Endometrial microvascular endothelial cells (primary cell): ENCODE data around the gene SAC3D1. TPM values are rescaled to one million over a fixed set of nuclear protein-coding genes. Genes with fewer than 3 reads are reported as not detected.
"Not testable (repeated sequence)": the region's sequence is repeated elsewhere in the genome, so short reads cannot be mapped to it uniquely, and the experiment has no call there.

Experiments used
- in situ Hi-C: cut with HindIII; loops from 2 replicates; pipeline ENCODE4 v1.10.0; 2017; ENCODE audit warnings: low sequenced_read_pairs, low pct_unique_long_range_greater_than_20kb; ENCODE audit errors: inconsistent ontology term
- total RNA-seq: library from RNA; depleted of rRNA; stranded (reverse); fragments of >200 nt; gene quantifications from one replicate; pipeline ENCODE4 v1.2.3, GENCODE V29; 2015; ENCODE audit errors: inconsistent ontology term

SAC3D1 gene
- total RNA-seq, result 17.8 TPM

- in situ Hi-C loops, result no loop called here
Observed at GRCh38 chr11:65040847-65041622, at the start of gene SAC3D1. Gene SAC3D1 (plus strand): TSS chr11:65041210. CDS start chr11:65041293, 83 bp downstream.

GRCh38 chr11:64994318-64994717 lies 46.7 kb upstream of the SAC3D1 start:
- in situ Hi-C loops, result no loop called here

DNA sequence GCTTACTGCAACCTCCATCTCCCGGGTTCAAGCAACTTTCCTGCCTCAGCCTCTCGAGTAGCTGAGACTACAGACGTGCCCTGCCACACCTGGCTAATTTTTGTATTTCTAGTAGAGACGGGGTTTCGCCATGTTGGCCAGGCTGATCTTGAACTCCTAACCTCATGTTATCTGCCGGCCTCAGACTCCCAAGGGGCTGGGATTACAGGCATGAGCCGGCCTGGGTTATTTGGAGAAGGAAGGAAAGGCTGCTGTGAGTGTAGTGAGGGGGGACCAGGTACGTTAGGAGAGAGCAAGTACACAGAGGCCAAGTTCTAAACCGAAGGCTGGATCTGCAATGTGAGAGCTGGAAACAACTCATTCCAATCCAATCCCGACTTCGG lies 44.7 kb upstream of the SAC3D1 start:
- in situ Hi-C loops, result no loop called here

DNA sequence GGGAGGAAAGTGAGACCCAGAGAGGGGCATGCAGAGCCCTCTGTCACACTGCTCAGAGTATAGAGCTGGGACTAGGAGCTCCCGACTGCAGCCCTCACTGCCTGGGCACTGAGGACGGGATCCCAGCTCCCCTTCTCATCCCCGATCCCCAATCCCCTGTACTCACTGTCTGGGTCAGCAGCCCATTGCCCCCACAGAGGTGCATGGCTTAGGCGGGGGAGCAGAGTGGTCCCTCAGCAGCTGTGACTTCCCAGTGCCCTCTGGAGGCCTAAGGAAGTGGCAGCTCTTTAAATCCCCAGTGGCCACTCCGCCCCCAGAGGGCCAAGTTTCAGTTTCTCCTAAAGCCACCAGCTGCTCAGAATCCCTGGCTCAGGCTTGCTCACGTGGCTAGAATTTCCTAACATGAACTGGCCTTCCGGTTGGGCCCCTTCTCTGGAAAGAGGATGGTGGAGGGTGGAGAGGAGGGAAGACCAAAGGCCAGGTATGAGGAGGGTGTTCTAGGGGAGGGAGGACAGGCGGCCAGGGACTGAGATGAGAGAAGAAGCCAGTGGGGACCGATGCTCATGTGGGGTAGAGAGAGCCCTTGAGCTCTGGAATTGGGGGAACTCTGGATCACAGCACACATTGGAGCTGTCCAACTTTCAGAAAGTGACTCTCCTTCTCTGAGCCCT lies 44.2 kb upstream of the SAC3D1 start, which contains the start of gene BATF2:
BATF2 (minus strand) TSS at position 262 of the 671 bp plus-strand sequence; CDS start at position 205, 57 bp downstream.
- in situ Hi-C loops, result no loop called here

DNA sequence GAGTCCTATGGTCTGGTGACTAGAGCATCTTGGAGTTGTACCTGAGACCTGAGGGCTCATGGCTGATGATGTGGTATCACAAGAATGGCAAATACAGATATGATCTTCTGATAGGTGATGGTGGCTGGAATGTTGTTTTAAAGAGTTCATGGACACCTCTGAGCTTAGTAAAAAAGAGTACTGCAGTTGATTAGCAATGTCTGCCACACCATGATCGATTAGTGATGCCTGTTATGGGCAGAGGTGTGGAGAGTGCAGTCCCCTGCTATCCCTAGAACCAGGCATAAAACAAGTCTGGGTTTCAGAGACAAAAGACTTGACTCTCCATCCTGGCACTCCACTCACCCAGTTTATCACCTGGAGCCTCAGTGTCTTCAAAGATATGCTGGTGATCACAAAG lies 42.9 kb upstream of the SAC3D1 start:
- in situ Hi-C loops, result no loop called here

GRCh38 chr11:64998690-64999431 lies 42.1 kb upstream of the SAC3D1 start:
- in situ Hi-C loops, result no loop called here

DNA sequence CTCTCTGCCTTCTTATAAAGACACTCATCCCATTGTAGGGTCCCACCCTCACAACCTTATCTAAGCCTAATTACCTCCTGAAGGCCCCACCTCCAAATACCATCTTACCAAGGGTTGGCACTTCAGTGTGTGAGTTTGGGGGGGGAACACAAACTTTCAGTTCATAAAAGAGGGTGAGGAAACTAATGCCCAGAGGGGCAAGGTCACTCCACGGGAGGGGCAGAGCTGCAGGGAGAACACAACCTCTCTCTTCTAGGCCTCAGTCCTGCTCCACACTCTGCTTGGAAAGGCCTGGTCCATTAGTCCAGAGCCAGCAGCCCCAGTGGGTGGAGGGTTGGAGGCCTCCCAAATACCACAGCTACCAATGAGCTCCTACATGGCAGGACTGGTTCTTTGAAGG lies 41.5 kb upstream of the SAC3D1 start:
- in situ Hi-C loops, result no loop called here

GRCh38 chr11:65002706-65003105 lies 38.3 kb upstream of the SAC3D1 start:
- in situ Hi-C loops, result no loop called here

DNA sequence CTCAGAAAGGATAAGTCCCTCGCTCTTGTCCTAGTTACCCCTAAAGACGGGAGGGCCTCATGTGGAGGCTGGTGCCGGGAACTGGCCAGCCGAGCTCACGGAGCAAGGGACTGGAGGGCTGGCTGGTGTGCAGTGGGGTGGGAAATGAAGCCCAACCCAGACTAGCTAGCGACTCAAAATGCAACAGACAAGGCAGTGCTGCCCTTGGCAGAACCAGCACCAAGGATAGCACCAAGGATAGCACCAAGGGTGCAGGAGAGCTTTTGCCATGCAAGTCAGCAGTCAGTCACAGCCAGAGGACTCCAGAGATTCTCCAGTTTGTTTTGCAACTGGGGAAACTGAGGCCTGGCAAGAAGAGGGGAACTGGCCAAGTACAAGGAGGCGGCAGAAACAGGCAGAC lies 37.7 kb upstream of the SAC3D1 start:
- in situ Hi-C loops, result no loop called here

- in situ Hi-C loops, result not testable (repeated sequence)
Observed at GRCh38 chr11:65003968-65004367, 37.0 kb upstream of the SAC3D1 start.

GRCh38 chr11:65008016-65008415 lies 33.0 kb upstream of the SAC3D1 start:
- in situ Hi-C loops, result no loop called here

- in situ Hi-C loops, result no loop called here
Observed at GRCh38 chr11:65008873-65009272, 32.1 kb upstream of the SAC3D1 start.

GRCh38 chr11:65013130-65013887 lies 27.7 kb upstream of the SAC3D1 start:
- in situ Hi-C loops, result no loop called here

- in situ Hi-C loops, result no loop called here
Observed at GRCh38 chr11:65013888-65014725, 26.9 kb upstream of the SAC3D1 start, which contains the start of gene ARL2. Gene ARL2 (plus strand): TSS chr11:65014160. CDS start chr11:65014208, 48 bp downstream.

DNA sequence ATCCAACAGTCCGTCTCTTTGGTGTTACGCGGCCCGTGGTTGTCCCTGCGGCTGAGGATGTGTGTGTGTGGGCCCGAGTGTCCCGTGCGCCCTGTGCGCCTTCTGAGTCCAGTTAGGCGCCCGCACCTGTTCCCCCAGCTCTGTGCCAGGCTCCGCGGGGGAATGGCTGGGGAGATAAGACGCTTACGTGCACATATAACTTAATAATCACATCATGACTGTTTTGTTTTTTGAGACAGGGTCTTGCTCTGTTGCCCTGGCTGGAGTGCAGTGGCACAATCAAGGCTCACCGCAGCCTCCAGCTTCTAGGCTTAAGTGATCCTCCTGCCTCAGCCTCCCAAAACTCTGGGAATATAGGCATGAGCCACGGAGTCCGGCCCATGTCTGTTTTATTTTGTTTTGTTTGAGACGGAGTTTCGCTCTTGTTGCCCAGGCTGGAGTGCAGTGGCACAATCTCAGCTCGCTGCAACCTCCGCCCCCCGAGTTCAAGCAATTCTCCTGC lies 26.2 kb upstream of the SAC3D1 start:
- in situ Hi-C loops, result no loop called here

DNA sequence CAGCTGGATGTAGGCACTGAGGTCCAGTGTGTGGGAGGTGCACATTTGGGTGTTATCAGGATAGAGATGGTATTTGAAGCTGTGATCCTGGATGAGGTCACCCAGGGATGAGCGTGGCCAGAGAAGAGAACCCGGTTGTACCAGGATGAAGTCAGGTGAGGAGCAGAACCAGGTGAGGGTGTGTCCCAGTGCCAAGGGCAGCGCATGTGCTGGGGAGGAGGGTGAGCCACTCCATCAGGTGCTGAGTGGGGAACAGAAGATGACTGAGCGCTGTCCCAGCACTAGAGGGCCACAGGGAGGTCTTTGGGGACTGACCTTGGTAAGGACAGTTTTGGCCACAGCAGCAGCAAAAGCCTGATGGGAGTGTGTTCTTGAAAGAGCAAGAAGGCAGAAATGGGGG lies 24.3 kb upstream of the SAC3D1 start:
- in situ Hi-C loops, result no loop called here

DNA sequence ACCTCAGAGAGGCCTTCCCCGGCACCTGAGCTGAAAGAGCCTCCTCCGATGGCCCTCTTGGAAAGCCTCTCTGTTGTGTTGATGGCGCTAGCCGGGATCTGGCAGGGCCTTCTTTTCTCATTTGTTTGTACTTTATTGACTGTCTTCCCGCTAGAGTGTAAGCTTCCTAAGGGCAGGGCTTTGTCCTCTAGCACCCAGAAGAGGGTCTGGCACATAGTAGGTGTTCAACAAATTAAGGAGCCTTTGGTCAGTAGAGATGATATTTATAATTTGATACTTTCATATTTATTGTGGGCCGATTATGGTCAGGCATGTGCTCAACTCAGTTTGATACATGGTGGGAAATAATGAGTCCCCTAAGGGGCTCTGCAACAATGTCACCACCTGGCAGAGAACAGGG lies 23.1 kb upstream of the SAC3D1 start:
- in situ Hi-C loops, result no loop called here

- in situ Hi-C loops, result no loop called here
Observed at GRCh38 chr11:65019824-65020223, 21.2 kb upstream of the SAC3D1 start.
